NCI-H2107 (cell line): ENCODE data around the gene METTL9.
"Not testable (repeated sequence)": the region's sequence is repeated elsewhere in the genome, so short reads cannot be mapped to it uniquely, and the experiment has no call there.

ENCODE experiments used
- DNase-seq: peaks from one replicate; lab custom pipeline; 2025; lab: John Stamatoyannopoulos, UW

Gene METTL9

GRCh38 chr16:21610766-21611165 is 11.4 kb downstream of the METTL9 start:
- DNase-seq: no peak

GRCh38 chr16:21611198-21611555 is 11.8 kb downstream of the METTL9 start:
- DNase-seq: no peak

DNA sequence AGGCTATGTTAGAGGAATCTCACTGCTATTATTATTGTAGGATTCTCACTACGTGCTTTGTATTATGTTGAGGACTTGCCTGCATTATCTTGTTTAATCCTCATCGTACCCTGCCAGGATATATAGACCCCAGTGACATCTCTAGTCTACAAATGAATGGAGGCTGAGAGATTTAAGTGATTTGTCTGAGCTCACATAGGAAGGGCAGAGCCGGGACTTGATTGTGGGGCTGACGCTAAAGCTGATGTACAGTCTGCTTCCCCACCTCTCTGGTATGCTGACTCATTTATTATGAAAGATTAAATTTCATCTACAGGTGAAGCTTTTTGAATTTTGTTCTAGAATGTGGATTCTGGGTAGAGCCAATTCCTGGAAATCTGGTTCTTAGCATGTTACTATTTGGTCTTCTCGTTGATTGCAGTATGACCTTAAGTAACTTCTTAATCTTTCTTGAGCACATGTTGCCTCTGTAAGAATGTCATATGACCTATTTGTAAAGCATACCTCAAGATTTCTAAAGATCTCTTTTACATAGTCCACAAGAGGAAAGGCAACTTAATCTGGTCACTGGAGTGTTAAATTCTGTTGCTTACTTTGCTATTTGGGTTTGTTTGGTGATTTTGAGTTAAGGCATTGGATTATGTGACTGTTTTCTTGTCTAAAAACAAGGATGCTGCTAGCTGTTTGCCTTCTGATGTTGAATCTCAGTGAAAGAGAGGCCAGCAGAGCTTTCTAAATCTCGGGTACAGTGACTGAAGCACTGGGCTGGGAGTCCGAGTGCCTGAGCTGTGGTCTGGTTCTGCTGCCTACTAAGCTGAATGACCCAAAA is 12.4 kb downstream of the METTL9 start:
- DNase-seq: no peak

DNA sequence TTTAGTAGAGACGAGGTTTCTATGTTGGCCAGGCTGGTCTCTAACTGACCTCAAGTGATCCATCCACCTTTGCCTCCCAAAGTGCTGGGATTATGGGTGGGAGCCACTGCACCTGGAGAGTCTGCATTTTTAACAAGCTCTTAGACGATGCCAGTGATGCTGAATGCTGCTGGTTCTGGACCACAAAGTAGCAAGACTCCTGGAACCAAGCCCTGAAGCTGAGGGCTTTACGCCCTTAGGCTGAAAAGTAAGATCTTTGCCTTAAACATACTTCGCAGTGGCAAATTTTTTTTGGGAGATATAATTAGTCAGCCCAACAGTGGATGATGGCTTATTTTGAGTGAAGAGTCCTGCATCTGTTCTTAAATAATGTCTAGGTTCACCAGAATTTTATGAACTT is 14.0 kb downstream of the METTL9 start:
- DNase-seq: no peak

GRCh38 chr16:21613781-21614180 is 14.4 kb downstream of the METTL9 start:
- DNase-seq: no peak

- no peak for DNase-seq
Measured at GRCh38 chr16:21614896-21615295, 15.5 kb downstream of the METTL9 start.

- DNase-seq: no peak
Measured at GRCh38 chr16:21617607-21618006, 18.2 kb downstream of the METTL9 start.

DNA sequence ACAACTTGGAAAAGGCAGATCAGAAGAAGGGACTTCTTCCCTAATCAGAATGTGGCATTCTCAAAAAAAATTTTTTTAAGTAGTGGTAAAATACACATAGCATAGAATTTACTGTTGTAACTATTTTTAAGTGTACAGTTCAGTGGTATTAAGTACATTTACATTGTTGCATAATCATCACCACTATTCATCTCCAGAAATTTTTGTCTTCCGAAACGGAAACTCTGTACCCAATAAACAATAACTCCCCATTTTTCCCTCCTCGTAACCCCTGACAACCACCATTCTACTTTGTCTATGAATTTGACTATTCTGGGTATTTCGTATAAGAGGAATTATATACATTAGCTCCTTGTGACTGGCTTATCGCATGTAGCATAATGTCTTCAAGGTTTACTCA is 18.9 kb downstream of the METTL9 start:
- DNase-seq: no peak

DNA sequence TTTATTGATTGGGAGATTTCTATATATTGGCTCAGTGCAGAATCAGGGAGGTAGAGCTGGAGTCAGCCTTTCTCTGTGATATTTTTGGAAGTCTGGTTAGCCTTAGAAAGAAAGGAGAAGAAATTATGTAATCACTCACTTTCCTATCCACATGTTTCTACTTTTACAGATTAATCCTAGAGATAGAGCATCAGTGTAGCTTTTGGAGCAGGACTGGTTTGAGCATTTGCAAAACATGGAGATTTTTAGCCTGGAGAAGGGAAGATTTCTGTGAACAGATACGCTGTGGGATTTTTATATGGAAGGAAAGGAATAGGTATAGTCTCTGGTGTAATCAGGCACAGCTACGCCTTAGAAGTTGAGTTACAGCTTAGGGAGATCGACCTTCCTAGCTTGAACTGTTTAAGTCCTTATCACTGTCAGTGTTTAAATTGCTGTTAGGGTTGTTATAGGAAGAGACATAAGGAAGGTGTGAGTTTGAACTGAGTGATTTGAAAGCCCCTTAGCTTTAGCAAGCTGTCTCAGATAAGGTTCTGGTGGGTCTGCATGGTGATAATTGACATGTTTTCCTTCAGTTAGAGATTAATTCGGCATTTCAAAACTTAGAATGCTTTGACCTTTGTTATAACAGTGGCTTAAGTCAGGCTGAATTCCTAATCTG is 20.5 kb downstream of the METTL9 start:
- no peak for DNase-seq

GRCh38 chr16:21620592-21620991 is 21.2 kb downstream of the METTL9 start:
- DNase-seq: no peak

DNA sequence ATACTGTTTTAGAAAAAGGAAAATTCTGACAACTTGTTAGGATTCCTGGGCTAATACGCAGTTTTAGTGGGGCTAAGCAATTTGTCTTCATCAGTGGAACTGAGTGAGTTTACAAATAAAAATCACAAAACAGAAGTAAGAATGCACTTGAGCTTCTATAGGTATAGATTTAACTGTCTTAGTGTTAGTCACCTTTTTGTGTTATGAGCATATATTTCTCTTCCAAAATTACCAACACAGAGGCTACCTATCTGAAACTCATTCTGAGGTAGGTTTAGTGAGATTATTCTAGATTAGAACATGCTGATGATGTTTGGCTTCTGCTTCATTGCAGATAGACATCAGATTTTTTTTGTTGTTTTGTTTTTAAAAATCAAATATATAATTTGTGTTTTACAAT is 23.2 kb downstream of the METTL9 start:
- DNase-seq: no peak

GRCh38 chr16:21625026-21625425 is 25.6 kb downstream of the METTL9 start:
- no peak for DNase-seq

DNA sequence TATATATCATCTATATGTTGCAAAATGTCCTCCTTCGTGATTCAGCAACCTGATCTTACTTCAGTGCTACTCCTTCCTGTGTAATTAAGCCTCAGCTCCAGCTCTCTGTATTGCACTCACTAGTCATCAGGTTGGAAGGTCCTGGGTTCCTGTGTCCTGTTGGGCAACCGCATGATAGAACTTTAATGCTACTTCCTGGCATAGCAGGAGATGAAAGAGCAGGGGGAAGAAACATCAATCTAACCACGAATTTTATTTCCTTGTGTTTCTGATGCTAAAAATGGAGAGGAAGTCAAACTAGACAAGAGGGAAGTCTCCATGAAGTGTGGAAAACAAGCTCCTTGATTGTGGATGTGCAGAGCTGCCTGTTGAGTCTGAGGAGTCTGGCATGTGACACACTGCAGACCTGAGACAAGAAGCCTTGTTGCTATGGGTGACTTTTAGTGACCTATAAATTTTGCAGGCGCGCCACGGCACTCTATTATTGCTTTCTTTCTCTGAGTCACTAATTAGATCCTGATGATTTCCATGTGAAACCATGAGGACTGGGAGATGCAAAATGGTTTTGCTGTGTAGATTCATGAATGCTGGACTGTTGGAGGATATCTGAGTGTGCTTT is 27.4 kb downstream of the METTL9 start:
- DNase-seq: no peak

DNA sequence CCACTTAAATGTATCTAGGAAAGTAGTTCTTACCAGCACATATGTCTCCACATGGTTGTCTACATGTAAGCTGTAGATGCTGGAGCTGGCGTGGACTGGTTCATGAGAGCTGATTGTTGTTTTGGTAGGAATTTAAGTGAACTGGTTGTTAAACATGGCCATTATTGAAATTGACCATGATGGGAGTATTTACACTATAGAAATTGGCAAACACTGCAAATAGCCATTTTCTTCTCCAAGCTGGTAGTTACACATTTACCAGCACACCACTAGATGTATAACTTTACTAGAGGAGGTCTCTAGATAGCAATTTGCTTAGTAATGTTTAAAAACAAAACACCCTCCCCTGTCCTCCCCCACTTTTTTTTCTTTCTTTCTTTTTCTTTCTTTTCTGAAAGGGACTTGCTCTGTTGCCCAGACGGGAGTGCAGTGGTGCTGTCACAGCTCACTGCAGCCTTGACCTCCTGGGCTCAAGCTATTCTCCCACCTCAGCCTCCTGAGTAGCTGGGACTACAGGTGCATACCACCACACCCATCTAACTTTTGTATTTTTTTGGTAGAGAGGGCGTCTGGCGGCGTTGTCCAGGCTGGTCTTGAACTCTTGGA is 28.8 kb downstream of the METTL9 start:
- DNase-seq: no peak

- no peak for DNase-seq
Measured at GRCh38 chr16:21628772-21629171, 29.4 kb downstream of the METTL9 start.

GRCh38 chr16:21629616-21630539 is 30.5 kb downstream of the METTL9 start:
- DNase-seq: not testable (repeated sequence)

- not testable (repeated sequence) for DNase-seq
Measured at GRCh38 chr16:21630866-21631265, 31.5 kb downstream of the METTL9 start.

GRCh38 chr16:21631376-21631775 is 32.0 kb downstream of the METTL9 start:
- DNase-seq: not testable (repeated sequence)

- not testable (repeated sequence) for DNase-seq
Measured at GRCh38 chr16:21631951-21632575, 32.7 kb downstream of the METTL9 start.

GRCh38 chr16:21634216-21634615 is 34.8 kb downstream of the METTL9 start:
- no peak for DNase-seq

- not testable (repeated sequence) for DNase-seq
Measured at GRCh38 chr16:21635694-21636093, 36.3 kb downstream of the METTL9 start.
